GM18861 (cell line): ENCODE measurements around the gene ACSL1.
"Not testable (repeated sequence)": the region's sequence is repeated elsewhere in the genome, so short reads cannot be mapped to it uniquely, and the experiment has no call there.

Experiments used
- ATAC-seq: cut with Tn5 transposase; IDR thresholded peaks from one replicate; pipeline ENCODE4 v1.9.1; 2021; ENCODE audit not compliant: unreplicated experiment

ACSL1 gene

GRCh38 chr4:184843984-184844554, 18.3 kb upstream of the ACSL1 start:
- no peak for ATAC-seq

GRCh38 chr4:184839075-184839399, 13.3 kb upstream of the ACSL1 start:
- ATAC-seq = not testable (repeated sequence)

- ATAC-seq = no peak
Measured at GRCh38 chr4:184838249-184839074, 12.7 kb upstream of the ACSL1 start.

GRCh38 chr4:184836613-184837012, 10.8 kb upstream of the ACSL1 start:
- no peak for ATAC-seq

- no peak for ATAC-seq
Measured at GRCh38 chr4:184833046-184833838, 7.5 kb upstream of the ACSL1 start.

GRCh38 chr4:184831153-184831552, 5.4 kb upstream of the ACSL1 start:
- no peak for ATAC-seq

GRCh38 chr4:184826691-184827270, 1.0 kb upstream of the ACSL1 start:
- peak; percentile 13 for ATAC-seq

DNA sequence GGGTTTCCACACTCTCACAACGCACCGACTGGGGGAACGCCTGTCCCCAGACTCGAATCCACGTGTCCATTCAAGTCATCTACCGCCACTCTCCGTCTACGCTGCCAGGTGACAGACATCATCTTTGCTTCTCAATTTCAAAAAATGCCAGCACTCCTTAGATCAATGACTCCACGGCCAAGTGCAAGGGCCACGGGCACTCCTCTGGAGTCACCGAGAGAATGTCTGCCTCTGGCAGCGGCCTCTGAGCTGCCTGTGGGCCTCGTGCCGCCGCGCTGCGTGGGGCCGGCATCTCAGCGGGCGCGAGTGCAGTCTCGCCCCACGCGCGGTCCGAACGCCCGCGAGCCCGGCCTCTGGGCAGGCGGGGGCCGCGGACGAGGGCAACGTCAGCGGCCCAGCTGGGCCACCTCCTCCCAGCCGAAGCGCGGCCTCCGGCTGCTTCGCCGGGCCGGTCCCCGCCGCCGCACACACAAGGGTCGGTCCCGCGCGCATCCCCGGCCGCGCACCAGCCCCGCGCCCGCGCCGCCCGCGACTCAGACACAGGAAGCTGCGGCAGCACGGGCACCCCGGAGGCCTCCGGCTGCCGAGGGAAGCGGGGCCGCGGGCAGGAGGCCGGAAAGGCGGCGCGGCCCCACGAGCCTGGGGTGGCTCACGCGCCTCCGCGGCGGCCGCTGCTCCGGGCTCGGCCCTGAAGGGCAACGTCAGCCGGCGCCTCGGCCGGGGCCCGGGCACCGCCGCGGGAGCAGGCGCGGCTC, 450 bp downstream of the ACSL1 start:
- peak; percentile 31 for ATAC-seq

GRCh38 chr4:184824776-184825084, 1.0 kb downstream of the ACSL1 start:
- ATAC-seq = no peak

DNA sequence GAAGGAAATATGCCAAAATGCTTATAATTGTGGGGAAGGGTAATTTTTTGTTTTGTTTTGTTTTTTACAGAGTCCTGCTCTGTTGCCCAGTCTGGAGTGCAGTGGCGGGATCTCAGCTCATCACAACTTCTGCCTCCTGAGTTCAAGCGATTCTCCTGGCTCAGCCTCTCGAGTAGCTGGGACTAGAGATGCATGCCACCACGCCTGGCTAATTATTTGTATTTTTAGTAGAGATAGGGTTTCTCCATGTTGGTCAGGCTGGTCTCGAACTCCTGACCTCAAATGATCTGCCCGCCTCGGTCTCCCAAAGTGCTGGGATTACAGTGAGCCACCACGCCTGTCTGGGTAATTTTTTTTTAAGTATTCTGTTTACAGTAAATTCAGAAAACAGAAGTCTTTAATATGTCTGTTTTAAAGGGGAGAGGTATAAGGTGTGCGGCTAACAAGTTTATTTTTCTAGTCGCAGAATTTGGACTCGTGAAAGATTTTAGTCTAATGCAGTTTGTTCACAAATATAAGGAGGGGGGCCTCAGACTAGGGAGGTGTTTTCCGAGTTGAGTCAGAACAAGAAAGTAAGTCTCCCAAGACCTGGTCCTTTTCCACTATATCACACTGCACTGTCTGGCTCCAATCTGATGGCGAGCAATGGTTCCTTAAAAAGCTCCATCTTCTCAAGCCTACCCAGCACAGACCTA, 1.5 kb downstream of the ACSL1 start:
- ATAC-seq = no peak

DNA sequence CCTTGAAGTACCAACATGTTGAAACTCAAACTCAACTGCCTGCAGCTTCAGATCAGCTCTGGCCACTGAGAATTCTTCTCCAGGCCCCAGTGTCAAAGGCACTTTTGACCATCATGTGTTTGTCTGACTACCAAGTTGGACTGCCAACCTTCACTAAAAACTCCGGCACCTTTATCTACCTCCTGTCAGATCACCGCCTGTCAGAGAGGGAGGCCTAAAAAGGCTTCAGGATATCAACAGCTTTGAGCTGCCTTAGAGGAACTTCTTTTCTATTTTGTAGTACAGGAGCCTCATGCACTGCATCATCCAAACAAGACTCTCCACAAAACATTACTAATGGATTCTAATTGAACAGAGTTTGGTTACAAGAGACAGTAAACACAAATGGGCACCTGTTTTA, 2.8 kb downstream of the ACSL1 start:
- no peak for ATAC-seq

GRCh38 chr4:184822356-184822755, 3.4 kb downstream of the ACSL1 start:
- no peak for ATAC-seq

- ATAC-seq = no peak
Measured at GRCh38 chr4:184821242-184821641, 4.5 kb downstream of the ACSL1 start.

GRCh38 chr4:184819786-184820185, 6.0 kb downstream of the ACSL1 start:
- ATAC-seq = no peak

DNA sequence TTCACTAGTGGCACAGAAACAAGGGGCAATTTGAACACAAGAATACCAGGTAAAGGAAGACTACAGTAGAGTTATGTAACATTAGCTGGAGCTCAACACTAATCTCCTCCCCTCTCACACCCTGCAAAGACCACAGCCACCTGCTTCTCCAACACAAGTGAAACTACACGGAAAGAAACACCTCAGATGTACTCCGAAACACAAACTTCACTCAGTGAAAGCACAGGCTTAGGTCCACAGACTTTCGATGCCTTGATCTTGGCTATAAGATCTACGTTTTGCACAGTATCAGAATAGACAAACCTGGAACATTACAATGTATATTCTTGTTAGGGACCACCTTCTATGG, 7.6 kb downstream of the ACSL1 start:
- peak; percentile 25 for ATAC-seq

- ATAC-seq = peak; percentile 2
Measured at GRCh38 chr4:184817494-184818215, 8.1 kb downstream of the ACSL1 start.

DNA sequence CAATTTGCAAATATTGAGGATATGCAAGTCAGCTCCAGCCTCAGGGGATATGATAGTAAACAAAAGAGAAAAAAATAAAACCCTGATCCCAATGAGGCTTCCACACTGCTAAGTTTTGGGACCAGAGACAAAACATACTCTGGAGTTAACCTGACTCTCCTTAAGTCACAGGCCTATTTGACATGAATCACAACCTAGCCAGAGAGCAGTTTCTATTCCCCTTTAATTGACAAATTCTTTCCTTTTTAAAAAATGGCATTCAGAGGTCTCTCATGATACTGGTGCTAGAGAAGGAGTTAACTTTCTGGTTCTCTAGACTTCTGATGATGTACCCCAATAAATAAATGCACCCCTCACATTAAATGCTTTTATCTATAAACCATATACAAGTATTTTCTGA, 8.8 kb downstream of the ACSL1 start:
- ATAC-seq = no peak

DNA sequence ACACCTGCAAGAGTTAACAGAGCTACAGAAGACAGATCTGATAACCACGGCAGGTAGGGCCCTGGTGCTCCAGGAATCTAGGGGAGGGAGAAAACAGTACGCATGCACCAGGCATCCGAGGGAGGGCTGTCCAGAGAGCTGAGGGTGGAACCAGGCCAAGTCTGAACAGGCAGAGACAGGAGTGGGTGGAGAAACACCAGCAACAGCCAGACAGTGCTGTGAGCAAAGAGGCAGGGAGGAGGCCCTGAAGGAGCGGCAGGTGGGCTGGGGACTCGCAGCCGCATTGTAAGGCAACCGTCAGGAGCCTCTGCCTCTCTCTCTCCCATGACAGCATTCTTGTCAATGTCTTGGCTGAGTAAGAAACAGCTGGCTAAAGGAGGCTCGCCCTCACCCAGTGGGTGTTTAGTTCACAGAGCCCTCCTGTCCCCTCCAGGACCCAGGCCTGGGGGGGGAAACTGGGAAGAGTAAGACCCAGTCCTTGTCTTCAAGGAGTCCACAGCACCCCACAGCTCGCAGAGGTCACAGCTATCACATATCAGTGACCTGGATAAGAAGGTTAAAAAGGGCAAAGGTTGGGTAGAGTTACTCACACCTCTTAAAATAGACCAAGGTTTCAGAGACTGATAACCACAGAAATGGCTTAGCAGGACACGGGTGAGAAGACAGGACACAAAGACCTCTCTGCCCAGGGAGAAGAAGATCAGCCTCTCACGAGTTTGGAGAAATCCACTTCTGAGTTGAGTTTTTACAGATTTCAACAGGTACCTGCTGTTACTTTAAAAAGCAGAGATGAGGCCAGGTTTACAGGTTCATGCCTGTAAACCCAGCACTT, 10.5 kb downstream of the ACSL1 start:
- ATAC-seq = peak; percentile 79

DNA sequence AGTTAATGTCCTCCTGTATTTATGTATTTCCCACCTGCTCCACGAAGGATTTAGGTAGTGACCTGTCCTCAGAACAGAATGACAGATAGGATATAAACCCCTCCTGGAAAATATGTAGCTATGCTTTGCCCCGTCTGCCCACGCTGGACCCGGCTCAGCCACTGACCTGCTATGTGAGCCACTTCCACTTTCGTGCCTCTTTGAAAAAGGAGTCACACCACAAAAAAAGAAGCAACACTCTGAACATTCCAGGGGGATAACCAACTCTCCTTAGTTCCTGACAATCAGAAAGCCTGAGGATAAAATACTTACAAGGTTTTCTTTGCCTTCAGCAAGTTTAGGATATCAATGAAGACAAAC, 11.1 kb downstream of the ACSL1 start:
- no peak for ATAC-seq
